SK-N-SH (cell line): ENCODE results near the gene PI4K2B.

ENCODE experiments used
- CTCF ChIP-seq: fragments of 200-600 bp; sonication (generic); IDR thresholded peaks from 2 replicates; pipeline ENCODE4 v1.6.1; 2017; ENCODE audit warnings: antibody characterized with exemption, mild to moderate bottlenecking, moderate library complexity
- JUND ChIP-seq: IDR thresholded peaks from 2 replicates; pipeline ENCODE4 v1.4.0; 2012
- NRF1 ChIP-seq: IDR thresholded peaks from 2 replicates; pipeline ENCODE4 v1.6.1; 2012; ENCODE audit warnings: low read depth, mild to moderate bottlenecking, low read length
- POLR2AphosphoS5 ChIP-seq: IDR thresholded peaks from 2 replicates; pipeline ENCODE4 v1.6.1; 2012; ENCODE audit warnings: low read depth, low read length
- RAD21 ChIP-seq: IDR thresholded peaks from 2 replicates; pipeline ENCODE4 v1.6.1; 2012; ENCODE audit warnings: mild to moderate bottlenecking, low read length

- TF ChIP-seq CTCF, result no peak
- no peak for TF ChIP-seq POLR2AphosphoS5
- TF ChIP-seq NRF1, result no peak
- TF ChIP-seq JUND, result no peak
- TF ChIP-seq RAD21, result no peak
Measured at GRCh38 chr4:25313201-25313895, 79.5 kb downstream of the PI4K2B start.
